Transverse colon (tissue), 4 donors: ENCODE data around the gene TMEM151A. TPM values are rescaled to one million over a fixed set of nuclear protein-coding genes. Genes with fewer than 3 reads are reported as not detected.
"Not testable (repeated sequence)": the region's sequence is repeated elsewhere in the genome, so short reads cannot be mapped to it uniquely, and the experiment has no call there.

Experiments used
- DNase-seq: peaks from one replicate; pipeline ENCODE4 v3.0.0-alpha.2; 2019
- H3K27ac ChIP-seq, 4 donors: fragments of 200-600 bp; sonication (generic); 2 replicates each; pipeline ENCODE4 v1.5.1; 2016 to 2018; ENCODE audit warnings: inconsistent platforms in 4 of 4
- H3K27me3 ChIP-seq: fragments of 200-600 bp; sonication (generic); 2 replicates; pipeline ENCODE4 v1.5.1; 2017; ENCODE audit warnings: inconsistent platforms
- H3K36me3 ChIP-seq, 4 donors: fragments of 200-600 bp; sonication (generic); 2 replicates each; pipeline ENCODE4 v1.5.1; 2017 to 2019; ENCODE audit warnings: inconsistent platforms in 4 of 4
- H3K4me1 ChIP-seq, 4 donors: fragments of 200-600 bp; sonication (generic); 2 replicates each; pipeline ENCODE4 v1.5.1; 2017 to 2020; ENCODE audit warnings: inconsistent platforms in 4 of 4
- H3K4me3 ChIP-seq, 4 donors: fragments of 200-600 bp; sonication (generic); 1 replicate in 1 of 4; 2 replicates in 3 of 4; pipeline versions ENCODE4 v1.5.1 to v1.6.1; 2017 to 2019; ENCODE audit warnings: inconsistent platforms in 4 of 4
- H3K9me3 ChIP-seq, 2 donors: fragments of 200-600 bp; sonication (generic); 2 replicates each; pipeline ENCODE4 v1.5.1; 2017 to 2019; ENCODE audit warnings: inconsistent platforms in 2 of 2
- CTCF ChIP-seq, 5 experiments: fragments of 200-600 bp in 3 of 5; fragments of 450-650 bp in 2 of 5; sonication (generic) in 3 of 5; IDR thresholded peaks; 1 replicate in 2 of 5; 2 replicates in 3 of 5; pipeline ENCODE4 v1.5.1; 2016 to 2017; ENCODE audit warnings: antibody characterized with exemption in 5 of 5, inconsistent platforms in 3 of 5, mild to moderate bottlenecking in 2 of 5, moderate library complexity in 1 of 5
- EP300 ChIP-seq: sonication (generic); formaldehyde crosslinking; IDR thresholded peaks from one replicate; pipeline ENCODE4 v1.6.1; 2017; ENCODE audit warnings: antibody characterized with exemption, low read depth
- POLR2A ChIP-seq: fragments of 450-650 bp; IDR thresholded peaks from one replicate; pipeline ENCODE4 v1.6.1; 2016; ENCODE audit warnings: antibody characterized with exemption, mild to moderate bottlenecking, moderate library complexity
- POLR2AphosphoS5 ChIP-seq, 3 donors: sonication (generic); formaldehyde crosslinking; IDR thresholded peaks; one replicate each; pipeline ENCODE4 v1.6.1; 2016; ENCODE audit warnings: antibody characterized with exemption in 3 of 3
- WGBS, 2 donors: methylation state at CpG; one replicate each; pipeline ENCODE4 v1.1.5; 2018; ENCODE audit warnings: low coverage in 1 of 2; 5-methylcytosine and 5-hydroxymethylcytosine counted together
- in situ Hi-C, 4 donors: fragments of 200-750 bp; cut with MboI; loops; one replicate each; pipeline versions ENCODE4 v1.15.0 to v1.15.1; 2017; ENCODE audit warnings: low sequenced_read_pairs in 3 of 4, low pct_ligation_motif_present in 1 of 4, low pct_unique_long_range_greater_than_20kb in 1 of 4
- intact Hi-C: fragments of 100-400 bp; cut with DNase I; formaldehyde crosslinking; loops from one replicate; pipeline ENCODE4 v1.15.1; 2023; ENCODE audit warnings: low total_unique reads
- total RNA-seq, 4 donors: library from RNA; depleted of rRNA; stranded (reverse); fragments of >200 nt; gene quantifications; one replicate each; pipeline ENCODE4 v1.1.0, GENCODE V29; 2016

Gene TMEM151A
- total RNA-seq, 4 donors from 2014 or later = 0.55 to 0.75 TPM; not detected in 2

GRCh38 chr11:66302656-66303055, 11.0 kb downstream of the TMEM151A start:
- DNase-seq = no peak
- TF ChIP-seq POLR2A = no peak
- TF ChIP-seq POLR2AphosphoS5 (IDR thresholded peaks at IDR 0.05) = no peak
- TF ChIP-seq CTCF (IDR thresholded peaks at IDR 0.05) = no peak
- no peak for TF ChIP-seq EP300
- Histone ChIP-seq H3K4me1 (no peaks in the 10 kb centered on the region), H3K9me3 (no peaks in the 10 kb centered on the region), H3K4me3 (no peak overlapping the region), H3K27me3 (no peaks in the 10 kb centered on the region), H3K36me3 (no peaks in the 10 kb centered on the region), H3K27ac (no peak overlapping the region)
- intact Hi-C loops = no loop called here
- in situ Hi-C loops = loop anchor here in 2 of 4 donors (10.0 kb wide), 2 partner anchors 82 to 92 kb away; no protein-coding TSS in a partner anchor
- 77 to 84% methylated on average over 5 to 12 of the region's 12 CpGs for WGBS, 2 donors

GRCh38 chr11:66309475-66309874, 17.8 kb downstream of the TMEM151A start:
- in situ Hi-C loops = loop anchor here in 2 of 4 donors (10.0 kb wide), 2 partner anchors 75 to 85 kb away; no protein-coding TSS in a partner anchor
- intact Hi-C loops = no loop called here

GRCh38 chr11:66310324-66310723, 18.6 kb downstream of the TMEM151A start:
- no peaks in the 10 kb centered on the region for H3K9me3 ChIP-seq
- no peak overlapping the region for H3K27ac ChIP-seq
- H3K36me3 ChIP-seq = no peaks in the 10 kb centered on the region
- H3K27me3 ChIP-seq = no peaks in the 10 kb centered on the region
- DNase-seq = no peak
- H3K4me3 ChIP-seq = no peak overlapping the region
- in situ Hi-C loops = no loop called here
- WGBS, 2 donors = 74 to 86% methylated on average over 1 to 8 of the region's 8 CpGs
- TF ChIP-seq CTCF (IDR thresholded peaks at IDR 0.05) (no peak), POLR2AphosphoS5 (IDR thresholded peaks at IDR 0.05) (no peak), POLR2A (no peak), EP300 (no peak)
- peaks cover 7 to 17% (median 14%) of the 10 kb centered on the region in 4 donors for H3K4me1 ChIP-seq
- intact Hi-C loops = loop anchor here (2.0 kb wide), 1 partner anchor 18 kb away; no protein-coding TSS in a partner anchor

More at GRCh38 chr11:66309475-66309874, 17.8 kb downstream of the TMEM151A start:
- Histone ChIP-seq H3K27me3 (no peaks in the 10 kb centered on the region), H3K9me3 (no peaks in the 10 kb centered on the region), H3K4me1 (peaks cover 7 to 17% (median 14%) of the 10 kb centered on the region in 4 donors), H3K27ac (no peak overlapping the region), H3K4me3 (no peak overlapping the region), H3K36me3 (no peaks in the 10 kb centered on the region)
- TF ChIP-seq CTCF (IDR thresholded peaks at IDR 0.05) = no peak
- no peak for TF ChIP-seq POLR2A
- TF ChIP-seq POLR2AphosphoS5 (IDR thresholded peaks at IDR 0.05) = no peak
- no peak for TF ChIP-seq EP300
- DNase-seq = no peak
- 62% methylated on average over 3 of the region's 3 CpGs; no CpG with 5 or more reads in 1 of the 2 donors for WGBS, 2 donors

- in situ Hi-C loops, H3K9me3 ChIP-seq, H3K27me3 ChIP-seq, DNase-seq, H3K36me3 ChIP-seq, H3K4me3 ChIP-seq: not testable (repeated sequence)
- peak overlapping the region in 2 of 4 donors; percentile 92 to 95 for H3K27ac ChIP-seq
- intact Hi-C loops = loop anchor here (2.0 kb wide), 1 partner anchor 18 kb away; no protein-coding TSS in a partner anchor
- peaks cover 7 to 19% (median 14%) of the 10 kb centered on the region in 4 donors for H3K4me1 ChIP-seq
- WGBS, 2 donors = 82% methylated on average over 12 to 18 of the region's 18 CpGs
Observed at GRCh38 chr11:66310803-66311440, 19.2 kb downstream of the TMEM151A start.
